ENCODE data around the gene PIK3R1.
"Not testable (repeated sequence)": the region's sequence is repeated elsewhere in the genome, so short reads cannot be mapped to it uniquely, and the experiment has no call there.

PIK3R1 gene

GRCh38 chr5:68194386-68194785 lies 21.2 kb upstream of the PIK3R1 start:
- no peak for DNase-seq

GRCh38 chr5:68195137-68195536 lies 20.4 kb upstream of the PIK3R1 start:
- DNase-seq = no peak

GRCh38 chr5:68196876-68197275 lies 18.7 kb upstream of the PIK3R1 start:
- peak in 1 of 2 donors; percentile 96 for DNase-seq

- DNase-seq = no peak
Observed at GRCh38 chr5:68200288-68200687, 15.3 kb upstream of the PIK3R1 start.

GRCh38 chr5:68210654-68211053 lies 4.9 kb upstream of the PIK3R1 start:
- not testable (repeated sequence) for DNase-seq

GRCh38 chr5:68214482-68215207 lies 911 bp upstream of the PIK3R1 start:
- DNase-seq = no peak

GRCh38 chr5:68215898-68216244 lies 315 bp downstream of the PIK3R1 start:
- peak; percentile 58 to 89 for DNase-seq

- no peak for DNase-seq
Observed at GRCh38 chr5:68216245-68217046, 890 bp downstream of the PIK3R1 start.

GRCh38 chr5:68217047-68217355 lies 1.4 kb downstream of the PIK3R1 start:
- DNase-seq = no peak

GRCh38 chr5:68217528-68217927 lies 2.0 kb downstream of the PIK3R1 start:
- no peak for DNase-seq

GRCh38 chr5:68219161-68219816 lies 3.7 kb downstream of the PIK3R1 start:
- DNase-seq = no peak

- DNase-seq = no peak
Observed at GRCh38 chr5:68220260-68220659, 4.7 kb downstream of the PIK3R1 start.

- no peak for DNase-seq
Observed at GRCh38 chr5:68220914-68221313, 5.4 kb downstream of the PIK3R1 start.

- no peak for DNase-seq
Observed at GRCh38 chr5:68221488-68221887, 5.9 kb downstream of the PIK3R1 start.

- DNase-seq = no peak
Observed at GRCh38 chr5:68222310-68222709, 6.8 kb downstream of the PIK3R1 start.

- DNase-seq = no peak
Observed at GRCh38 chr5:68222824-68223354, 7.3 kb downstream of the PIK3R1 start.

GRCh38 chr5:68223904-68224303 lies 8.3 kb downstream of the PIK3R1 start:
- no peak for DNase-seq

GRCh38 chr5:68224509-68225187 lies 9.1 kb downstream of the PIK3R1 start:
- no peak for DNase-seq

GRCh38 chr5:68225188-68225910 lies 9.8 kb downstream of the PIK3R1 start:
- DNase-seq = no peak

- no peak for DNase-seq
Observed at GRCh38 chr5:68225911-68226545, 10.5 kb downstream of the PIK3R1 start.

GRCh38 chr5:68226546-68227073 lies 11.1 kb downstream of the PIK3R1 start:
- DNase-seq = no peak
